Mesenchymal stem cell (in vitro differentiated cells and primary cell): ENCODE data around the gene SASH1.

Experiments
- DNase-seq: peaks from one replicate; pipeline ENCODE4 v3.0.0-alpha.2; 2013
- H2AFZ ChIP-seq: one replicate; pipeline ENCODE4 v1.6.1; 2013; ENCODE audit warnings: low read depth, mild to moderate bottlenecking, control low read depth, inconsistent platforms, low read length, moderate library complexity
- H2AK5ac ChIP-seq: 2 replicates; pipeline ENCODE4 v1.6.1; 2013; ENCODE audit warnings: low read length, moderate library complexity, mild to moderate bottlenecking, inconsistent platforms; ENCODE audit not compliant: severe bottlenecking
- H2BK120ac ChIP-seq: one replicate; pipeline ENCODE4 v1.6.1; 2013; ENCODE audit warnings: low read depth, mild to moderate bottlenecking, inconsistent platforms, low read length, moderate library complexity
- H2BK12ac ChIP-seq, 2 experiments: one replicate each; pipeline ENCODE4 v1.6.1; 2013; ENCODE audit warnings: inconsistent platforms in 2 of 2, low read length in 2 of 2, mild to moderate bottlenecking in 2 of 2, moderate library complexity in 2 of 2, control low read depth in 1 of 2
- H2BK15ac ChIP-seq: one replicate; pipeline ENCODE4 v1.6.1; 2013; ENCODE audit warnings: mild to moderate bottlenecking, low read depth, inconsistent platforms; ENCODE audit not compliant: poor library complexity, severe bottlenecking
- H2BK5ac ChIP-seq: 2 replicates; pipeline ENCODE4 v1.6.1; 2013; ENCODE audit warnings: low read depth, mild to moderate bottlenecking, low read length, control low read depth, inconsistent platforms; ENCODE audit not compliant: poor library complexity, severe bottlenecking
- H3K14ac ChIP-seq, 2 experiments: one replicate each; pipeline ENCODE4 v1.6.1; 2013; ENCODE audit warnings: inconsistent platforms in 2 of 2, low read length in 2 of 2, control low read depth in 1 of 2, mild to moderate bottlenecking in 1 of 2, moderate library complexity in 1 of 2
- H3K18ac ChIP-seq, 2 experiments: one replicate each; pipeline ENCODE4 v1.6.1; 2013; ENCODE audit warnings: inconsistent platforms in 2 of 2, low read length in 2 of 2, control low read depth in 1 of 2, low read depth in 1 of 2, mild to moderate bottlenecking in 1 of 2
- H3K23ac ChIP-seq, 2 experiments: one replicate each; pipeline ENCODE4 v1.6.1; 2013; ENCODE audit warnings: inconsistent platforms in 2 of 2, low read length in 2 of 2, mild to moderate bottlenecking in 2 of 2, moderate library complexity in 2 of 2, control low read depth in 1 of 2
- H3K27ac ChIP-seq: 2 replicates; pipeline ENCODE4 v1.5.1; 2013; ENCODE audit warnings: mild to moderate bottlenecking, moderate library complexity, low read length, control low read depth, inconsistent platforms; ENCODE audit not compliant: poor library complexity, severe bottlenecking
- H3K27me3 ChIP-seq, 2 experiments: 2 replicates each; pipeline versions ENCODE4 v1.6.1 to v1.7.0; 2013; ENCODE audit warnings: low read length in 2 of 2, mild to moderate bottlenecking in 2 of 2, moderate library complexity in 2 of 2, control low read depth in 1 of 2, inconsistent platforms in 1 of 2; ENCODE audit not compliant: control insufficient read depth in 1 of 2, insufficient read depth in 1 of 2
- H3K36me3 ChIP-seq, 2 experiments: 2 replicates each; pipeline versions ENCODE4 v1.6.1 to v1.7.0; 2013; ENCODE audit warnings: low read length in 2 of 2, control low read depth in 1 of 2, inconsistent platforms in 1 of 2, low read depth in 1 of 2, mild to moderate bottlenecking in 1 of 2; ENCODE audit not compliant: insufficient read depth in 2 of 2, control insufficient read depth in 1 of 2
- H3K4ac ChIP-seq, 2 experiments: one replicate each; pipeline ENCODE4 v1.6.1; 2013; ENCODE audit warnings: inconsistent platforms in 2 of 2, low read length in 2 of 2, mild to moderate bottlenecking in 2 of 2, moderate library complexity in 2 of 2, control low read depth in 1 of 2, low read depth in 1 of 2
- H3K4me1 ChIP-seq: 2 replicates; pipeline ENCODE4 v1.6.1; 2013; ENCODE audit warnings: low read depth, low read length, control low read depth; ENCODE audit not compliant: control insufficient read depth, insufficient read depth
- H3K4me2 ChIP-seq: 2 replicates; pipeline ENCODE4 v1.6.1; 2013; ENCODE audit warnings: low read length, mild to moderate bottlenecking, inconsistent platforms; ENCODE audit not compliant: poor library complexity, severe bottlenecking
- H3K4me3 ChIP-seq, 2 experiments: 2 replicates each; pipeline versions ENCODE4 v1.5.1 to v1.7.0; 2013; ENCODE audit warnings: low read length in 2 of 2, mild to moderate bottlenecking in 2 of 2, control low read depth in 1 of 2, low read depth in 1 of 2; ENCODE audit not compliant: insufficient read depth in 1 of 2
- H3K79me1 ChIP-seq: replicated peaks from 2 replicates; pipeline ENCODE4 v1.6.1; 2013; ENCODE audit warnings: mild to moderate bottlenecking, control low read depth, low read length, inconsistent platforms; ENCODE audit not compliant: poor library complexity, severe bottlenecking
- H3K9ac ChIP-seq: 2 replicates; pipeline ENCODE4 v1.7.0; 2013; ENCODE audit warnings: mild to moderate bottlenecking, low read length, moderate library complexity
- H3K9me3 ChIP-seq: 2 replicates; pipeline ENCODE4 v1.7.0; 2013; ENCODE audit warnings: mild to moderate bottlenecking, low read length; ENCODE audit not compliant: control insufficient read depth
- H4K8ac ChIP-seq: one replicate; pipeline ENCODE4 v1.6.1; 2013; ENCODE audit warnings: inconsistent platforms, mild to moderate bottlenecking, low read length, moderate library complexity
- H4K91ac ChIP-seq: one replicate; pipeline ENCODE4 v1.6.1; 2013; ENCODE audit warnings: mild to moderate bottlenecking, low read length, inconsistent platforms
- WGBS: methylation state at CpG from one replicate; pipeline ENCODE4 v1.1.7; 2013; ENCODE audit warnings: mixed read lengths; 5-methylcytosine and 5-hydroxymethylcytosine counted together

Gene SASH1

DNA sequence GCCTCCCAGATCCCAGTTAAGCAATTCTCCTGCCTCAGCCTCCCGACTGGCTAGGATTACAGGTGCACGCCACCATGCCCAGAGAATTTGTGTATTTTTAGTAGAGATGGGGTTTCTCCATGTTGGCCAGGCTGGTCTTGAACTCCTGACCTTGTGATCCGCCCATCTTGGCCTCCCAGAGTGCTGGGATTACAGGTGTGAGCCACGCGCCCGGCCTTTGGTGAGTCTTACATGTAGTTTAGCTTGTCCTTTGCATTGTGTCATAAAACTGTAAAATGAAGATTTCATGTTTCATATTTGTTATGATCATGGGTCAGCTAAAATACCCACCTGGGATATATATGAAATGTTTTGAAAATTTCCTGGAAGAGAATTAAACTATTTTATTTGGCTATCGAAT, 183.5 kb downstream of the SASH1 start:
- WGBS = 91% methylated on average over 6 of the region's 7 CpGs
- Histone ChIP-seq H2BK5ac (no peak overlapping the region), H3K4me1 (peaks cover 7% of the 10 kb centered on the region), H4K8ac (no peak overlapping the region), H2BK15ac (no peak overlapping the region), H3K4me3 (no peak overlapping the region), H3K14ac (no peak overlapping the region), H4K91ac (no peak overlapping the region), H2AFZ (no peak overlapping the region), H3K36me3 (peaks cover 7 to 81% of the 10 kb centered on the region in 2 experiments), H2BK120ac (no peak overlapping the region), H3K4me2 (no peak overlapping the region), H3K27me3 (no peaks in the 10 kb centered on the region), H2BK12ac (no peak overlapping the region), H3K18ac (no peak overlapping the region), H2AK5ac (no peak overlapping the region), H3K4ac (no peak overlapping the region), H3K23ac (no peak overlapping the region), H3K9me3 (no peaks in the 10 kb centered on the region), H3K27ac (no peak overlapping the region), H3K9ac (peak overlapping the region; percentile 93), H3K79me1 (peaks cover 11% of the 10 kb centered on the region)
- no peak for DNase-seq

DNA sequence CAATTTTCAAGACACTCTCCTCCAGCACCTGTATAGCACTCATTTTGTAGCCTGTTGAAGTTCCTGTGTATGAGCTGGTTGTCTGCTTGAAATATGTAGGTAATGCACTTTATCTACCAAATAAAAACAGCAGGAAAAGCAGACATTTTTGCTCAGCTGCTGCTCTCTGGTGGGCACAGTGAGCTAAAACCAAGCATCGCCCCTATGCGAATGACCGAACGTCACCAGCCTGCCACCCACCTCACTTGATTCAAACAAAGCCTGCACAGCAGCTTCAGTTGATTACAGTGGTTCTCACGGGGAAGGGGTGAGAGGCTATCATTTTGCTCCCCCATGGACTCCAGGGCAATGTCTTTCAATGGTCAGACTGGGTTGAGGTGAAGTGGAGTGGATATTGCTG, 185.7 kb downstream of the SASH1 start:
- Histone ChIP-seq H4K8ac (no peak overlapping the region), H3K9me3 (no peaks in the 10 kb centered on the region), H2AFZ (no peak overlapping the region), H2AK5ac (peak overlapping the region; percentile 23), H3K27me3 (no peaks in the 10 kb centered on the region), H3K27ac (no peak overlapping the region), H4K91ac (no peak overlapping the region), H3K79me1 (peaks cover 19% of the 10 kb centered on the region), H3K4me1 (peaks cover 16% of the 10 kb centered on the region), H3K23ac (no peak overlapping the region), H2BK120ac (no peak overlapping the region), H2BK12ac (peak overlapping the region in 1 of 2 experiments; percentile 21), H3K4me3 (no peak overlapping the region), H2BK15ac (no peak overlapping the region), H3K4ac (no peak overlapping the region), H3K9ac (peak overlapping the region; percentile 37), H3K4me2 (no peak overlapping the region), H3K36me3 (peaks cover 17 to 81% of the 10 kb centered on the region in 2 experiments), H3K14ac (no peak overlapping the region), H2BK5ac (no peak overlapping the region), H3K18ac (no peak overlapping the region)
- 65% methylated on average over 5 of the region's 5 CpGs for WGBS
- DNase-seq = no peak

DNA sequence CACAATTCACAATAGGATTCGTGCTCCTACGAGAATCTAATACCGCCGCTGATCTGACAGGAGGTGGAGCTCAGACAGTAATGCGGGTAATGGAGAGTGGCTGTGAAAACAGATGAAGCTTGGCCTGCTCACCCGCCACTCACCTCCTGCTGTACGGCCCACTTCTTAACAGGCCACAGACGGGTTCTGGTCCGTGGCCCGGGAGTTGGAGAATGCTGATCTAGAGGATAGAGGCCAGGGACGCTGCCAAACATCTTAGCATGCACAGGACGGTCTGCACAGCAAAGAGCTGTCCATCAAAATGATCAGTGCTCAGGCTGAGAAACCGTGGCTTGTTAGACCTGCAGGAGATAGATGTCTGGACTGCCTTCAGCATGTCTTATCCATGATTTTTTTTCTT, 186.4 kb downstream of the SASH1 start:
- Histone ChIP-seq H4K8ac (no peak overlapping the region), H3K79me1 (peaks cover 21% of the 10 kb centered on the region), H4K91ac (no peak overlapping the region), H3K4me3 (no peak overlapping the region), H3K9ac (peak overlapping the region; percentile 82), H3K27ac (no peak overlapping the region), H3K27me3 (no peaks in the 10 kb centered on the region), H2BK120ac (no peak overlapping the region), H3K4me2 (no peak overlapping the region), H3K14ac (no peak overlapping the region), H3K4me1 (peaks cover 16% of the 10 kb centered on the region), H2BK12ac (peak overlapping the region in 1 of 2 experiments; percentile 52), H2BK5ac (no peak overlapping the region), H2BK15ac (no peak overlapping the region), H3K36me3 (peaks cover 25 to 83% of the 10 kb centered on the region in 2 experiments), H3K4ac (peak overlapping the region in 1 of 2 experiments; percentile 24), H2AK5ac (peak overlapping the region; percentile 23), H3K9me3 (no peaks in the 10 kb centered on the region), H3K23ac (no peak overlapping the region), H2AFZ (no peak overlapping the region), H3K18ac (no peak overlapping the region)
- DNase-seq = no peak
- WGBS = 92% methylated on average over 13 of the region's 13 CpGs

DNA sequence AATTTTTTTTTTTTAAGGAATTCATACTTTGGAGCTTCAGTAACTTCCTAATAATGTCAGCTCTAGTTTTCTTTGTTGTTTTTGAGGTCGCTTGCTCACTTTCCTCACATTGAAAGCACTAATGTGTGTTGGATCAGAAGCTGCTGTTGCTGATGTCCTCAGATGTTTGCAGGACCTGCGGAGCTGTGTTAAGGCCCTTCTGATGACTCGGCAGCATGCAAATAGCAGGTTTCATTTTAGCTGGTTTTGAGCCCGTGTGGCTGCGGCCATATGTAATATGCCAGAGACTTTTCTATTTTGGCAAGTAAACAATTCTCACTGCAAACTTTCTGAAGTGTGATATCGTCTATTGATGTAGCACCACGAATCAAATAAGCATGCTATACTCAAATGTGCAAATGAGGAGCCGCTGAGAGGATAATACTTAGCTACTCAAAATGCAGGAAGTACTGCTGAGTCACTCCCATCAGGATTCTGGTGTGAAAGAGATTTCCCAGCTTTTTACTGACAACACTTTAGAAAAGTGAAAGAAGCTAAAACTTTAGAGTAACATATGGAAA, 187.8 kb downstream of the SASH1 start:
- WGBS = 3% methylated on average over 7 of the region's 8 CpGs
- H3K36me3 ChIP-seq = peaks cover 33 to 90% of the 10 kb centered on the region in 2 experiments

More for the DNA sequence above, 187.8 kb downstream of the SASH1 start:
- peak overlapping the region; percentile 82 for H3K9ac ChIP-seq
- no peak overlapping the region for H2AFZ ChIP-seq
- H2BK120ac ChIP-seq = no peak overlapping the region
- H2BK5ac ChIP-seq = peak overlapping the region; percentile 22
- H3K23ac ChIP-seq = no peak overlapping the region
- H3K18ac ChIP-seq = peak overlapping the region; percentile 45 to 48
- H3K14ac ChIP-seq = no peak overlapping the region
- no peak overlapping the region for H4K91ac ChIP-seq
- peaks cover 16% of the 10 kb centered on the region for H3K4me1 ChIP-seq
- H3K4ac ChIP-seq = no peak overlapping the region
- peaks cover 22% of the 10 kb centered on the region for H3K79me1 ChIP-seq
- peak overlapping the region; percentile 98 for H3K27ac ChIP-seq
- H3K27me3 ChIP-seq = no peaks in the 10 kb centered on the region
- H3K9me3 ChIP-seq = no peaks in the 10 kb centered on the region
- H2BK12ac ChIP-seq = no peak overlapping the region
- H3K4me3 ChIP-seq = peak overlapping the region in 1 of 2 experiments; percentile 54
- peak overlapping the region; percentile 19 for H4K8ac ChIP-seq
- H2BK15ac ChIP-seq = no peak overlapping the region
- no peak overlapping the region for H2AK5ac ChIP-seq
- peak; percentile 87 for DNase-seq
- H3K4me2 ChIP-seq = peak overlapping the region; percentile 30
